COLO668 (cell line): ENCODE measurements around the gene MED31.
"Not testable (repeated sequence)": the region's sequence is repeated elsewhere in the genome, so short reads cannot be mapped to it uniquely, and the experiment has no call there.

Experiments used
- DNase-seq: peaks from one replicate; lab custom pipeline; 2025; ENCODE audit not compliant: unreplicated experiment; lab: John Stamatoyannopoulos, UW

MED31 gene

DNA sequence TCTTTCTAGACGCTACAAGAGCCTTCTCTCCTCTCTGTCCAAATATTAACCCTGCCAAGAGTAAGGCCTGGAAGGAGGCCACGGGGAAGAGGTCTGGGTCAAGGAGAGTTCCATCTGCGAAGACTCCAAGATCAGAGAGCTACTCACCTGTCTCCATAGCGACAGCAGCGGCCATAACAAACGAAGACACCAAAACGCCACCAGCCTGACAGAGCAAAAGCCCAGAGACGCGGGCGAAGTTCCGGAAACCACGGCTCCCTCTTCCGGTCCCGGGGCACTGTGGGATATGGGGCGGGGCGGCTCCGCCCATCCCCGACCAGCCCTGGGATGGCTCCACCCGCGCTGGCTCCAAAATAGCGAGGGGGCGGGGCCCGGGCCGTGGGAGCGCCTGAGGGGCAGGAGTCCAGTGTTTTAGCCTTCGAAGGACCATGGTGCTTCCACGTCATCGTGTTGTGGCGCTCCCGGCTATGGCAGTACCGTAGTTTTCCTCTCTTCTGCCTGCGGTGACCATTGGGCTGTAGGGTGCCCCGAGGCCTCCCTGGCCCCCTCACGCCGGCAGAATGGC lies at the start of gene MED31, which contains the start of gene C17orf100:
Gene MED31 (minus strand): TSS at position 252 of the 565 bp plus-strand sequence. CDS start 77 bp downstream, at position 175.
Gene C17orf100 (plus strand): TSS at position 409 of the 565 bp plus-strand sequence. CDS start 152 bp downstream, at position 561.
- peak; percentile 92 for DNase-seq

GRCh38 chr17:6700948-6701307 lies 49.5 kb upstream of the MED31 start:
- DNase-seq, result no peak

- no peak for DNase-seq
Observed at GRCh38 chr17:6699997-6700947, 48.9 kb upstream of the MED31 start.

DNA sequence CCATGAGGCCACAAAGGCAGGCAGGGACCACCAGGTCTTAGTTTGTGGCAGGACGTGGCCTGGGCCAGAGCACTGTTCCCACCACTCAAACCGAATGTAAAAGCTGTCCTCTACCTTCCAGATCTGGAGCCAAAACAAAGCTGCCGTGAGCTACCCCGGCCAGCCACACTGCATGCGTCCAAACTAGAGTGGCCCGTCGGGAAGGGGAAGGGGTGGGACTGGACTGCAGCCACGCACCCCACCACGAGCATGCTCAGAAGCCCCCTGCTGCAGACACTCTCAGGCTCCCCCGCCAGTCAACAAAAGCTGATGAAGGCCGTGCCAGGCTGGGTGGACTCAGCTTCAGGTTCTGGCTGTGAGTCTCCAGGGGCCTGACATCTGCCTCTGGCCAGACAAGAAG lies 46.6 kb upstream of the MED31 start:
- DNase-seq, result no peak

DNA sequence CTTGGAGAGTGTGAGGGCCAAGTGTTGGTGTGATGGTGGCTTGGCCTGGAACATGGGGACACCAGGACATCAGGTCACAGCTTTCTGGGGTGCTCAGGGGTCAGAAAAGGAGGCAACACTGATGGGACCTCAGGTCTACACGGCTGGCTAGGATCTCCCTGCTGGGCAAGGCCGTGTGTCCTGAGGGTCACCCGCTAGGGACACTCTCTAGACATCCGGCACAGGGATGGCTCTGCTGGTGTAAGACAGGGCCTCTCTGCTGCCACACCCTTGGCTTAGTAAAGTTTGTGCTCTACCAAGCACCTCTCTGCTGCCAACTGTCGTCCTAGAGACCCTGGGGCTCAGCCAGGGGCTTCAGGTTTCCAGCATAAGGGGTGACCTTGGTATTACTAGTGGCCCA lies 45.5 kb upstream of the MED31 start:
- no peak for DNase-seq

- DNase-seq, result no peak
Observed at GRCh38 chr17:6695565-6695964, 44.2 kb upstream of the MED31 start.

- DNase-seq, result no peak
Observed at GRCh38 chr17:6695051-6695450, 43.6 kb upstream of the MED31 start.

GRCh38 chr17:6691958-6692357 lies 40.6 kb upstream of the MED31 start:
- not testable (repeated sequence) for DNase-seq

GRCh38 chr17:6691546-6691945 lies 40.1 kb upstream of the MED31 start:
- no peak for DNase-seq

DNA sequence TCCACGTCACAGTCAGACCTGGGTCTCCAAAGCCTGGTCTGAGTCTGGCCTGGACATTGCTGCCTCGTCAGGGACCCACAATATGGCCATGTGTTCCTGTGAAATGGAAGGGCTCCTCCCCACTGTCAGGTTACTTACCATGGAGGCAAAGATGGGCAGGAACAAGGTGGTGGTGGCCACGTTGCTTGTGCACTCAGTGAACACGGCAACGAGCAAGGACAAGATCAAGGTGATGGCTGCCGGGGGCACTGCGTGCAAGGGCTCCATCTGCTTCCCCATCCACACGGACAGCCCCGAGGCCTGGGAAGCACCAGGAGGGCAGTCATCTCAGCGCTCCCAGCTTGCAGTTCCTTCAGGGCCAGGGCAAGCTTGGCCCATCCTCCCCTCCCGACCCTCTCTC lies 39.2 kb upstream of the MED31 start:
- no peak for DNase-seq

GRCh38 chr17:6688944-6689343 lies 37.5 kb upstream of the MED31 start:
- no peak for DNase-seq

- DNase-seq, result no peak
Observed at GRCh38 chr17:6686026-6686425, 34.6 kb upstream of the MED31 start.

GRCh38 chr17:6684881-6685767 lies 33.7 kb upstream of the MED31 start:
- DNase-seq, result no peak

DNA sequence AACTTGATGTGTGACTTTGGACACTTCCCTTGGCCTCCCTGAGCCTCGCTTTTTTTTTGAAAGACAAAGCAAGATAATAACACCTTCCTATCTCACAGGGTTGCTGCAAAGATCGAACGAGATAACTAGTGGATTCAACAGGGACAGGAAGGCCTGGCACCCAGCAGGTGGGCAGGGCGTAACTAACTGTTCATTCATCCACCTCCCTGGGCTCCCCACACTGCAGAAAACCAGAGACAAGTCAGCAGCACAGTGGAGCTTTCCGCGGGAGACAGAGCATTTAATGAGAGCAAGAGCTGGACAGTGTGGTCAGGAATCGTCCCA lies 33.0 kb upstream of the MED31 start:
- no peak for DNase-seq

DNA sequence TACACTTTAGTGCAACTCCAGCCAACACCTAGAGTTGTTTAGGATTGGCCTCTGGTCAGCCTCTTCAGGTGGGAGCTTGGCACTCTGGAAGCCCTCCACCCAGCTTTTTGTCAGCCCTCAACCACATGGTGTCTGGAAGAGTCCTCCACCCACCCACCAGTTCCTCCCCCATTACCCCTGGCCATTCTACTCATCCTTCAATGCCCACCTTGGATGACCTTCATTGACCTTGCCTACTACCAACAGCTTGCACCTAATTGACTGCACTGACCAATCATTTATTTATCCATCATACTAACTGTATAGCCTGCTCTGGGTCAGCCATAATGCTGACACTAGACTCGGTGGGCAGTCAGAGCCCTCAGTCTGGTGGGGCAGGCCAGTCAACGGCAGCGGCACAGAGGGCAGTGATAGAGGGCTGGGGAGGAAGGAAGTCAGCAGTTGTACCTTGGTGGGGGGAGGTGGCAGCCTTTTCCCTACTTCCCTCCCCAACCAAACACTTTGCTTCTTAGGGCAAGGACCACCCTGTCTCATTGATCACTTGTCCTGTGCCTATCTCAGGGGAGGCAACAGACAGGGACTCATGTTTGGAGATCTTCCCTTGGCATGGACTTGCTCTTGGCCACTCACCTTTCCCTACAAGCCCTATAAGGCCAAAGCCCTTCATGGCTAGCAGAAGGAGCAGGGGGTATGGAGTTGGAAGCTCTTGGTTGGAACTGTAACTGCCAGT lies 32.5 kb upstream of the MED31 start:
- no peak for DNase-seq

DNA sequence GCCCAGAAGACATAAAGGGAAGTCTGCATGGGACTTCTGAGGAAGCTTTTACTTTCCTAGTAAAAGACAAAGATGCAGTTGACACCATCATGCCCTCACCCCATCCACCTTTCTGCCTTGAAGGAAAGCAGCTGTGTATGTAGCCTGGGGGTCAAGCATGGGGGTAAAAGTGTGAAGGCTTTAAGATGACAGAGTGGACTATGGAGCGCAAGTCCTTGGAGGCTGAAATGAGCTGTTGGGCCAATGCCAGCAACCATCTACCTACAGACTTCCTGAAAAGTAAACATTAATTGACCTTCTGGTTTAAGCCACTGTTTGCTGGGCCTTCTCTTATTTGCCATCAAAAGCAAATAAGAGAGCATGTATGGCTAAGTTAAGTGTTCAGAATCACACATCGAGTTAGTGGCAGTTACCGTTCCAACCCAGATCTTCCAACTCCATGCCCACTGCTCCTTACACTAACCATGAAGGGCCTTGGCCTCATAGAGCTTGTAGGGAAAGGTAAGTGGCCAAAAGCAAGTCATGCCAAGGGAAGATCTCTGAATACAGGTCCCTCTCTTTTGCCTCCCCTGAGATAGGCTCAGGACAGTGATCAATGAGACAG lies 31.8 kb upstream of the MED31 start:
- DNase-seq, result no peak

DNA sequence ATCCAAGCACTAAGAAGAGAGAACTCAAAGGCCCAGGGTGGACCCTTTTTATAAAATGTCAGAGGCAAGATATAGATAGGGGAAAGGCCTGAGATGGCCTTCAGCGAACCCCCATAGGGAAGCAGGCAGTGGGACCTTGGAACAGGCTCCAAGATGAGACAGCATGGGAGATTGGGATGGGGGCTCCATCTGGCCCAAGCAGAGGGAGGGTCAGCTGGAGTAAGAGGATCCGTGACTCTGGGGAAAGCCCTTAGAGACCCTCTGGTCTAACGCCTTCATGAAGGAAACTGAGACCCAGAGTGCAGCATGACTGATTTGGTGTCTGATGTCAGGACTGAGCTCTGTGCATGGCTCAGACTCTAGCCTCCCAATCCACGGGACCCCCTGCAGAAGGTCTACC lies 30.9 kb upstream of the MED31 start:
- no peak for DNase-seq

DNA sequence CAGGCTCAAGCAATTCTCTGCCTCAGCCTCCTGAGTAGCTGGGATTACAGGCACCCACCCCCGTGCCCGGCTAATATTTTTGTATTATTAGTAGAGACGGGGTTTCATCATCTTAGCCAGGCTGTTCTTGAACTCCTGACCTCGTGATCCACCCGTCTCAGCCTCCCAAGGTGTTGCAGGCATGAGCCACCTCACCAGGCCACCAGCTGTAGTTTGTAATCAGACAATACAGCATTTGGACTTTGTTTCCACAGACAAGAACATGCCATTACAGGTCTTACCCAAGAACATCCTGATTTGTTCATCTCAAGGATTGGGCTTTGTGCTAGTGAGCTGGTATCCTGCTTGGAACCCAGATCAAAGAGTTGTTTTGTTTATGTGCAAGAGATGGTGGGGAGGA lies 30.3 kb upstream of the MED31 start:
- no peak for DNase-seq

DNA sequence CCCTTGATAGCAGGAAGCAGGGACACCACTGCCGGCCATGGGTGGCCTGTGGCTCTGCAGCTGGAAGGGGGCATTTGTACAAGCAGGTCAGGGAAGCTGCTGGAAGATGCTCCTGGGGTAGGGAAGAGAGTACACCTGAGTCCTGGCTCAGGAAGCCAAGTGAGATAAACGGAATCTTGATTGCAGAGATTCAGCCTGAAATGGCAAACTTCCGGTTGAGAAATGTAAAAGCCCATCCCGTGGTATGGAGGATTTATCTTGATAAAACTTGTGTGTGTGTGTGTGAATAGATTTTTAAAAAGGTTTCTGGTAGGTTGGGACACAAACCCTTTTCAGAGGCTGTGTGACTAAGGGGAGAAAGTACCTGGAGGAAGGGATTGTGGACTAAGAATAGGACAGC lies 29.8 kb upstream of the MED31 start:
- DNase-seq, result no peak

- DNase-seq, result no peak
Observed at GRCh38 chr17:6679241-6679640, 27.8 kb upstream of the MED31 start.

DNA sequence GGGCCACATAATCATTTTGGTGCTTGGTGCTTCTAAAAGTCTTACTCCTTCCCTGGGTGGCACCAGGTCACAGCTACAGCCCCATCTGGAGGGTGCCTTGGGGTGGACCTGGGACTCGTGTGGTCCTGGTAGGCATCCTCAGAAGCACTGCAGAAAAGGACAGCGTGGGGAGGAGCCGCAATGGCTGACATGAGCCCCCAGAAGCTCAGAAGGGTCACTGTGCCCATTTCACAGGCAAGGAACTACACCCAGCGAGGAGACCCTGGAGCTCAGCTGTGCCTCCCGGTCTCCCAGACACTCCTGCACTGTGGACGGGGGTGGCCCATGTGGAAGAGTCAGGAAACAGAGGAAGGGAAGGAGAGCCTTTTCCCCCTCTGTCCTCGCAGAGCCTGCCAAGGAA lies 26.5 kb upstream of the MED31 start:
- no peak for DNase-seq
